ENCODE results near the gene ULK4.

DNA sequence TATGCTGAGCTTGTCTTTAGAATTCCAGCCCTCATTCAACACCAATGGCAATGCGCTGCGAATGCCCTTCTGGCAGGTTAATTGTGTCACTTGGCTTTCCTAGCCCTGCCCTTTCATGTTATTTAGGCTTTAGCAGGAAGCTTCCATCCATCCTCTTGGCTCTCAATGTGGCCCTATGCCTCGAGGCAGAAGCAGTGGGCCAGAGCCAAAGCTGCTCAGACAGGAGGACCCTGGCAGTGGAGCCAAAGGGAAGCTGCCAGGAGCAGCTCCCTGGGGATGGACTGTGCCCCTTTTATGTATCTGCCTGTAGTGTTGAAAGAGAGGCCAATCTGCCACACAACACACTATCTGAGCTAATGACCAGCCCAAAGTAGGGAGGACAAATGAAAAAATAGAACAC lies 386.2 kb downstream of the ULK4 start:
- TF ChIP-seq, protein P1, sequence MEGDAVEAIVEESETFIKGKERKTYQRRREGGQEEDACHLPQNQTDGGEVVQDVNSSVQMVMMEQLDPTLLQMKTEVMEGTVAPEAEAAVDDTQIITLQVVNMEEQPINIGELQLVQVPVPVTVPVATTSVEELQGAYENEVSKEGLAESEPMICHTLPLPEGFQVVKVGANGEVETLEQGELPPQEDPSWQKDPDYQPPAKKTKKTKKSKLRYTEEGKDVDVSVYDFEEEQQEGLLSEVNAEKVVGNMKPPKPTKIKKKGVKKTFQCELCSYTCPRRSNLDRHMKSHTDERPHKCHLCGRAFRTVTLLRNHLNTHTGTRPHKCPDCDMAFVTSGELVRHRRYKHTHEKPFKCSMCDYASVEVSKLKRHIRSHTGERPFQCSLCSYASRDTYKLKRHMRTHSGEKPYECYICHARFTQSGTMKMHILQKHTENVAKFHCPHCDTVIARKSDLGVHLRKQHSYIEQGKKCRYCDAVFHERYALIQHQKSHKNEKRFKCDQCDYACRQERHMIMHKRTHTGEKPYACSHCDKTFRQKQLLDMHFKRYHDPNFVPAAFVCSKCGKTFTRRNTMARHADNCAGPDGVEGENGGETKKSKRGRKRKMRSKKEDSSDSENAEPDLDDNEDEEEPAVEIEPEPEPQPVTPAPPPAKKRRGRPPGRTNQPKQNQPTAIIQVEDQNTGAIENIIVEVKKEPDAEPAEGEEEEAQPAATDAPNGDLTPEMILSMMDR (conservative IDR thresholded peaks at IDR 0.05; ENCODE audit: low read depth, low read length): no peak
- TF ChIP-seq BHLHE40 (IDR thresholded peaks at IDR 0.05; ENCODE audit: low read depth, low read length) (no peak), CHD1 (IDR thresholded peaks at IDR 0.05; ENCODE audit: low read depth, low read length) (no peak), MAZ (IDR thresholded peaks at IDR 0.05; ENCODE audit: borderline replicate concordance, low read depth, low read length) (no peak), POLR2A (IDR thresholded peaks at IDR 0.05; ENCODE audit: low read depth, low read length) (no peak), RCOR1 (IDR thresholded peaks at IDR 0.05; ENCODE audit: insufficient replicate concordance, low read length) (no peak), RAD21 (IDR thresholded peaks at IDR 0.05; ENCODE audit: low read length) (no peak), RFX5 (IDR thresholded peaks at IDR 0.05; ENCODE audit: low read depth, low read length) (no peak), CEBPB (IDR thresholded peaks at IDR 0.05; ENCODE audit: low read depth, low read length) (no peak)
- TF ChIP-seq, protein P2, sequence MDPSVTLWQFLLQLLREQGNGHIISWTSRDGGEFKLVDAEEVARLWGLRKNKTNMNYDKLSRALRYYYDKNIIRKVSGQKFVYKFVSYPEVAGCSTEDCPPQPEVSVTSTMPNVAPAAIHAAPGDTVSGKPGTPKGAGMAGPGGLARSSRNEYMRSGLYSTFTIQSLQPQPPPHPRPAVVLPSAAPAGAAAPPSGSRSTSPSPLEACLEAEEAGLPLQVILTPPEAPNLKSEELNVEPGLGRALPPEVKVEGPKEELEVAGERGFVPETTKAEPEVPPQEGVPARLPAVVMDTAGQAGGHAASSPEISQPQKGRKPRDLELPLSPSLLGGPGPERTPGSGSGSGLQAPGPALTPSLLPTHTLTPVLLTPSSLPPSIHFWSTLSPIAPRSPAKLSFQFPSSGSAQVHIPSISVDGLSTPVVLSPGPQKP (IDR thresholded peaks at IDR 0.05; ENCODE audit: borderline replicate concordance, low read depth, low read length): no peak
- TF ChIP-seq, protein P3, sequence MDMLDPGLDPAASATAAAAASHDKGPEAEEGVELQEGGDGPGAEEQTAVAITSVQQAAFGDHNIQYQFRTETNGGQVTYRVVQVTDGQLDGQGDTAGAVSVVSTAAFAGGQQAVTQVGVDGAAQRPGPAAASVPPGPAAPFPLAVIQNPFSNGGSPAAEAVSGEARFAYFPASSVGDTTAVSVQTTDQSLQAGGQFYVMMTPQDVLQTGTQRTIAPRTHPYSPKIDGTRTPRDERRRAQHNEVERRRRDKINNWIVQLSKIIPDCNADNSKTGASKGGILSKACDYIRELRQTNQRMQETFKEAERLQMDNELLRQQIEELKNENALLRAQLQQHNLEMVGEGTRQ (IDR thresholded peaks at IDR 0.05; ENCODE audit: low read depth, low read length): no peak
